RWPE1 (cell line): ENCODE measurements around the gene C3orf49.
A peak's percentile ranks its signal among the peaks of the same experiment; 100 is the strongest.

Experiments used
- CTCF ChIA-PET: fragments of 350-600 bp; sonication (Branson Sonifier 250); formaldehyde crosslinking; extraction: SDS; loops from one replicate; lab custom pipeline; 2021; lab: Yijun Ruan, JAX
- POLR2A ChIA-PET: fragments of 400-600 bp; formaldehyde crosslinking; extraction: SDS; loops from one replicate; lab custom pipeline; 2020; ENCODE audit warnings: antibody characterized with exemption; ENCODE audit not compliant: low non-redundant PET; lab: Yijun Ruan, JAX
- DNase-seq: peaks from one replicate; pipeline ENCODE4 v3.0.0; 2012; ENCODE audit warnings: low spot score
- H3K27ac ChIP-seq: fragments of 450-650 bp; 2 replicates; pipeline ENCODE4 v1.5.1; 2017
- TF ChIP-seq, protein P1 (sequence below): fragments of 450-650 bp; conservative IDR thresholded peaks from 2 replicates; pipeline ENCODE4 v1.5.1; 2017; ENCODE audit warnings: low read depth, mild to moderate bottlenecking

The C3orf49 gene

DNA sequence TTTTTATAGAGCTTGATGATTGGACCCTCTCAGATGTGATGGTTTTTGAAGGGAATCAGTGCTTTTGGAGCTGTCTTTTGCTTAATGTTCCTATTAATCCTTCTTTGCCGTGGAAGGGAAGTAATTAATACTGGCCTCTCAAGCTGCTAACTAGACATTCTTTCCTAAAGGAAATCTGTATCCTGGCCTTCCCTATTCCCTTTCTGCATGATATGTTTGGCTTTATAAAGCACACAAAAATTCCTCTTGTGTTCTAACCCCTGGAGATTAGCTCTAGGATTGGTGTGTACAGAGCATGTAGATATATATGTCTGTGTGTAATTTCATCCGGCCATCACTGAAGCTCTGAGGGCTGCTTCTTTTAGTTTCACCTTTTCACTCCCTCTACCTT lies 51.5 kb downstream of the C3orf49 start:
- POLR2A ChIA-PET = no interaction called here
- DNase-seq = no peak
- CTCF ChIA-PET = no interaction called here
- H3K27ac ChIP-seq = no peak overlapping the region
- TF ChIP-seq, protein P1, sequence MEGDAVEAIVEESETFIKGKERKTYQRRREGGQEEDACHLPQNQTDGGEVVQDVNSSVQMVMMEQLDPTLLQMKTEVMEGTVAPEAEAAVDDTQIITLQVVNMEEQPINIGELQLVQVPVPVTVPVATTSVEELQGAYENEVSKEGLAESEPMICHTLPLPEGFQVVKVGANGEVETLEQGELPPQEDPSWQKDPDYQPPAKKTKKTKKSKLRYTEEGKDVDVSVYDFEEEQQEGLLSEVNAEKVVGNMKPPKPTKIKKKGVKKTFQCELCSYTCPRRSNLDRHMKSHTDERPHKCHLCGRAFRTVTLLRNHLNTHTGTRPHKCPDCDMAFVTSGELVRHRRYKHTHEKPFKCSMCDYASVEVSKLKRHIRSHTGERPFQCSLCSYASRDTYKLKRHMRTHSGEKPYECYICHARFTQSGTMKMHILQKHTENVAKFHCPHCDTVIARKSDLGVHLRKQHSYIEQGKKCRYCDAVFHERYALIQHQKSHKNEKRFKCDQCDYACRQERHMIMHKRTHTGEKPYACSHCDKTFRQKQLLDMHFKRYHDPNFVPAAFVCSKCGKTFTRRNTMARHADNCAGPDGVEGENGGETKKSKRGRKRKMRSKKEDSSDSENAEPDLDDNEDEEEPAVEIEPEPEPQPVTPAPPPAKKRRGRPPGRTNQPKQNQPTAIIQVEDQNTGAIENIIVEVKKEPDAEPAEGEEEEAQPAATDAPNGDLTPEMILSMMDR = no peak

DNA sequence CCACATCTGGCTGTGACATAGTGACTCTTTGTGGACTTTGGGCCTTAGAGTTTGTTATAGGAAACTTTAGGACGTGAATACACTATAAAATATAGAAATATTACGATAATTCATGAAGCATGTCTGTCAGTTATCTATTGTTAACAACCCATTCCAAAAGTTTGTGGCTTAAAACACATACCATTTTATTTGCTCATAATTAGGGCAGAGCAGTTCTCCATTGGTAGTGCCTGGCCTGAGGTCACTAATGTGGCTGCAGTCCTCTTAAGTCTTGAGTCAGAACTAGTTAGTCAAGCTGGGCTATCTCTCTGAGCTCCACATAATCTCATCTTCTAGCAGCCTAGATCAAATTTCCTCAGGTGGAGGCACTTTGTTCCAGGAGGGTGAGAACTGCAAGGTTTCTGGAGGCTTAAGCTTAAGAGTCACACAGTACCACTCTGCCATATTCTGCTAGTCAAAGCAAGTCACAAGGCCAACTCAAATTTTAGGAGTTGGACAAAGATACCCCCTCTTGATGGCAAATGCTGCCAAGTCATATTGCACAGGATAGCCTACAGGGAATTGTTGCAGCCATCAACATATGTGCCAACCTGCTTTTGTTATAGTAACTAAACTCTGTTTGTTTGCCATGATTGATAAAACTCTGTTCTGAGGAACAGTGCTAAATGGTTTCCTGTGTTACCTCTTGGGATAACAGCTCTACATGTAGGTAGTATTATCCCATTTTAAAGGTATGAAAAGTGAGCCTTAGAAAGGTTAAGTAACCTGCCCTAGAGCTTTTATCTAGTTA lies 53.2 kb downstream of the C3orf49 start:
- TF ChIP-seq, protein P1 = no peak
- H3K27ac ChIP-seq = no peak overlapping the region
- DNase-seq = peak; percentile 49
- POLR2A ChIA-PET = no interaction called here
- CTCF ChIA-PET = no interaction called here

- TF ChIP-seq, protein P1 = no peak
- ChIA-PET CTCF (no interaction called here), POLR2A (no interaction called here)
- no peak for DNase-seq
- no peak overlapping the region for H3K27ac ChIP-seq
These were observed 55.7 kb downstream of the C3orf49 start for GRCh38 chr3:63874769-63875168.

DNA sequence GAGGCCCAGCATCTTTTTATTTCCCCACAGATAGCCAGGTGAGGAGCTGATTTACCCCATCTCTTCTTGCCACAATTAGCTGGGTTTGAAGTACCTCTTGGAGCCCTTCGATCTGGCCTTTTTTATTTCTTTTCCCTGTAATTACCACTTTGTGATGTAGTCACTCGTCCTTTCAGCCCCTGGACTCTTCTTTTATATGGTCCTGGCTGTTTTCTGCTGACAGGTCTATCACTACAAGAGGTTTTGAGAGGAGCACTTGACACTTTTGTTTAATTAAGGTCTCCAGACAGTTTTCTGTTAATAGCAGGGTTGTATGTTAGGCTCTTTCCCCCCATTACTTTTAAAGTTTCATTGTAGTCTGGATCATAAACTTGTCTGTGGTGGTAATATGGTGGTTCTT lies 56.4 kb downstream of the C3orf49 start:
- POLR2A ChIA-PET = no interaction called here
- CTCF ChIA-PET = no interaction called here
- DNase-seq = no peak
- TF ChIP-seq, protein P1 = no peak
- no peak overlapping the region for H3K27ac ChIP-seq

DNA sequence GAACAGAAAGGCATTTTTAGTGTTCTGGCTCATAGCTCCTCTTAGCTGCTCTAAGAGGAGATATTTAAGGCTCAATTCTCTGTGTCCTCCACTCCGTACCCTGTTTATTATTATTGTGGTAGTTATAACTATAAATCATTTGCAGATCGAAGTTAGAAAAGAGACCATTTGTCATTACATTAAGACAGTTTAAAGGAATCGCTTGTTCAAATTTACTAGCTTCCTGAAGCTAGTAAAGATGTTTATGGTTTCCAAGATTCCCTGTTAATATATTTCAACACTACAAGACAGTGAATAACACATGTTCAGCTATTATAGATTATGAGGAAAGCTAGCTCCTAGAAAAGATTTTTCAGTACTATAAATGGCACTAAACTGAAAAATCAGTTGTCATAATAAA lies 57.2 kb downstream of the C3orf49 start:
- H3K27ac ChIP-seq = no peak overlapping the region
- POLR2A ChIA-PET = no interaction called here
- TF ChIP-seq, protein P1 = no peak
- DNase-seq = no peak
- CTCF ChIA-PET = interaction anchor here (0.6 kb wide), 1 partner anchor 197 kb away, joined by 4 read pairs; no protein-coding TSS in a partner anchor

GRCh38 chr3:63877737-63878393 lies 58.8 kb downstream of the C3orf49 start:
- DNase-seq = no peak
- H3K27ac ChIP-seq = no peak overlapping the region
- ChIA-PET CTCF (interaction anchor here (0.7 kb wide), 1 partner anchor 19 kb away, joined by 3 read pairs; no protein-coding TSS in a partner anchor), POLR2A (no interaction called here)
- TF ChIP-seq, protein P1 = no peak
